Neural cell (in vitro differentiated cells): ENCODE results near the gene ANKS1B.

Experiments
- POLR2AphosphoS5 ChIP-seq: IDR thresholded peaks from 2 replicates; pipeline ENCODE4 v1.6.1; 2012
- SMC3 ChIP-seq: fragments of 450-650 bp; conservative IDR thresholded peaks from 2 replicates; pipeline ENCODE4 v1.6.1; 2014; ENCODE audit warnings: antibody characterized with exemption, mild to moderate bottlenecking, moderate library complexity; ENCODE audit not compliant: poor library complexity
- TF ChIP-seq, protein P1 (sequence below): fragments of 450-650 bp; IDR thresholded peaks from 2 replicates; pipeline ENCODE4 v1.5.1; 2014; ENCODE audit warnings: antibody characterized with exemption, mild to moderate bottlenecking, moderate library complexity; ENCODE audit not compliant: poor library complexity, severe bottlenecking

DNA sequence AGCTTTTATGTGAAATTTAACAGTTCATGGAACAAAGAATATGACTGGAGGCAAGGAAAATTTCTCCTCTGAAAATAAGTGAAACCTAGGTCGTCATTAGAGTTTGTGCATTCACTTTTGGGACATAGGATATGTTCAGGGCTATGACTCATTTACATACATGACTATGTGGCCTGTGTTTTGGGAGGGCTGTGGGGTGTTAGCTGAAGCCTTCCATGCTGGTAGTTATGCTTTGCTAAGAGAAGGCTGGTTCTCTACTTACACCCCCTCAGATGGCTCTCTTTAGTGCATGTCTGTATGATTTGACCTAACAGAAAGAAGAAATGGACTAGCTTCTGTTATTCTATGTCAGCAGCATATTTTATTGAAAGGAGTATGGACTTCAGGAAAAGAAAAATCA lies 753.7 kb downstream of the ANKS1B start:
- TF ChIP-seq, protein P1, sequence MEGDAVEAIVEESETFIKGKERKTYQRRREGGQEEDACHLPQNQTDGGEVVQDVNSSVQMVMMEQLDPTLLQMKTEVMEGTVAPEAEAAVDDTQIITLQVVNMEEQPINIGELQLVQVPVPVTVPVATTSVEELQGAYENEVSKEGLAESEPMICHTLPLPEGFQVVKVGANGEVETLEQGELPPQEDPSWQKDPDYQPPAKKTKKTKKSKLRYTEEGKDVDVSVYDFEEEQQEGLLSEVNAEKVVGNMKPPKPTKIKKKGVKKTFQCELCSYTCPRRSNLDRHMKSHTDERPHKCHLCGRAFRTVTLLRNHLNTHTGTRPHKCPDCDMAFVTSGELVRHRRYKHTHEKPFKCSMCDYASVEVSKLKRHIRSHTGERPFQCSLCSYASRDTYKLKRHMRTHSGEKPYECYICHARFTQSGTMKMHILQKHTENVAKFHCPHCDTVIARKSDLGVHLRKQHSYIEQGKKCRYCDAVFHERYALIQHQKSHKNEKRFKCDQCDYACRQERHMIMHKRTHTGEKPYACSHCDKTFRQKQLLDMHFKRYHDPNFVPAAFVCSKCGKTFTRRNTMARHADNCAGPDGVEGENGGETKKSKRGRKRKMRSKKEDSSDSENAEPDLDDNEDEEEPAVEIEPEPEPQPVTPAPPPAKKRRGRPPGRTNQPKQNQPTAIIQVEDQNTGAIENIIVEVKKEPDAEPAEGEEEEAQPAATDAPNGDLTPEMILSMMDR = no peak
- TF ChIP-seq SMC3 = no peak
- TF ChIP-seq POLR2AphosphoS5 = no peak
